ENCODE data around the gene COL8A1.
"Not testable (repeated sequence)": the region's sequence is repeated elsewhere in the genome, so short reads cannot be mapped to it uniquely, and the experiment has no call there.

COL8A1 gene

DNA sequence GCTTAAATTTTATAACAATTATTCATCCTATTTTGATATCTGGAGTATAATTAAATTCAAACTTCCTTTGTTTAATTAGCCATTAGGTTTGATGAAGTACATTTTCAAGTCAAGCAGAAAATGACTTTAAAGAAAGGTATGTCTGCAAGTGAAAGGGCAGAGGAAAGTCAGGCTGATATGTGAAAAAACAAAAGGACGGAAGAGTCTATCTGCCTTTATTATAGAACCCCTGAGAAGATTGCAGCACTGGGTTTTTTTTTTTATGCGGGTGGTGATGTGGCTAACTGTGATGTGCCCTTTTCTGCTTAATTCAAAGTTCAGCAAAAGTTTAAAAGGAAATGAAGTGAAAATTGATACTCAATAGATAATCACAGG, 83.2 kb downstream of the COL8A1 start:
- H3K4me3 ChIP-seq (ENCODE audit: low read length) = no peak overlapping the region
- DNase-seq (ENCODE audit: low read depth) = no peak
- TF ChIP-seq, protein P1, sequence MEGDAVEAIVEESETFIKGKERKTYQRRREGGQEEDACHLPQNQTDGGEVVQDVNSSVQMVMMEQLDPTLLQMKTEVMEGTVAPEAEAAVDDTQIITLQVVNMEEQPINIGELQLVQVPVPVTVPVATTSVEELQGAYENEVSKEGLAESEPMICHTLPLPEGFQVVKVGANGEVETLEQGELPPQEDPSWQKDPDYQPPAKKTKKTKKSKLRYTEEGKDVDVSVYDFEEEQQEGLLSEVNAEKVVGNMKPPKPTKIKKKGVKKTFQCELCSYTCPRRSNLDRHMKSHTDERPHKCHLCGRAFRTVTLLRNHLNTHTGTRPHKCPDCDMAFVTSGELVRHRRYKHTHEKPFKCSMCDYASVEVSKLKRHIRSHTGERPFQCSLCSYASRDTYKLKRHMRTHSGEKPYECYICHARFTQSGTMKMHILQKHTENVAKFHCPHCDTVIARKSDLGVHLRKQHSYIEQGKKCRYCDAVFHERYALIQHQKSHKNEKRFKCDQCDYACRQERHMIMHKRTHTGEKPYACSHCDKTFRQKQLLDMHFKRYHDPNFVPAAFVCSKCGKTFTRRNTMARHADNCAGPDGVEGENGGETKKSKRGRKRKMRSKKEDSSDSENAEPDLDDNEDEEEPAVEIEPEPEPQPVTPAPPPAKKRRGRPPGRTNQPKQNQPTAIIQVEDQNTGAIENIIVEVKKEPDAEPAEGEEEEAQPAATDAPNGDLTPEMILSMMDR (conservative IDR thresholded peaks at IDR 0.05; ENCODE audit: low read depth, low read length) = no peak

DNA sequence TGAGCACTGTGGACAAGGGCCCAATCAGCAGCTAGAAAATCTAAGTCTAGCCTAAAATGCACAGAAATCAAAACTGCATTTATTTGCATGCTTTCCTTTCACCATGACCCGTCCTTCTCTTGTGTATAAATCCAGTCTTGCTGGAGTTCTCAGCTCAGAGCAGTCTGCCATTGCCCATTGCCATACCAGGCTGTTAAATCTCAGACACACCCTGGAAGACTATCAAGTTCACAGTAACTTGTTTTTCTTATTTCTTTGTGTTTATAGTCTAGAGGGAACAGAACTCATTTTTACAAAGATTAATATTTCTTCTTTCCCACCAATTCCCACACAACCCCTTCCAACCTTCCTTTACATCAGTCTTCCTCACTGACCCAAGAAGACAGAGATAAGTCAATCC, 85.9 kb downstream of the COL8A1 start:
- DNase-seq (ENCODE audit: low read depth) = no peak

DNA sequence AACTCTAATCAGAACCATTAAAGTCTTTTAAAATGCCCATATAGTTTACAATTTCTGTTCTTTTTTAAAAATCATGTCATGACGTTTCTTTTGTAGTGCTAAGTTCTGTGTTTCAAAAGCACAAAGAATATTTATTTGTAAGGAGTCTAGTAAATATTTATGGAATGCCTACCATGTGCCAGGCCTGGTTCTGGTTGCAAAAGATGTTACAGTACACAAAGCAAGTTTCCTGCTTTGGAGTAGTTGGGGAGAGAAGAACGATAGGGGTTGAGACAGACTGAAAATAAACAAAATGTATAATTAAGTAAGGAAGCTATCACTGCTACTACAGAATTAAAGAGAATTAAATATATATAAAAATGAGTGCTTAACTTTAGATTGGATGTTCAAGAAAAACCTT, 92.5 kb downstream of the COL8A1 start:
- DNase-seq (ENCODE audit: low read depth) = no peak
- TF ChIP-seq, protein P1 (conservative IDR thresholded peaks at IDR 0.05; ENCODE audit: low read depth, low read length) = no peak
- no peak overlapping the region for H3K4me3 ChIP-seq (ENCODE audit: low read length)

More for the DNA sequence above, 85.9 kb downstream of the COL8A1 start:
- TF ChIP-seq, protein P1 (conservative IDR thresholded peaks at IDR 0.05; ENCODE audit: low read depth, low read length) = no peak
- H3K4me3 ChIP-seq (ENCODE audit: low read length) = no peak overlapping the region

DNA sequence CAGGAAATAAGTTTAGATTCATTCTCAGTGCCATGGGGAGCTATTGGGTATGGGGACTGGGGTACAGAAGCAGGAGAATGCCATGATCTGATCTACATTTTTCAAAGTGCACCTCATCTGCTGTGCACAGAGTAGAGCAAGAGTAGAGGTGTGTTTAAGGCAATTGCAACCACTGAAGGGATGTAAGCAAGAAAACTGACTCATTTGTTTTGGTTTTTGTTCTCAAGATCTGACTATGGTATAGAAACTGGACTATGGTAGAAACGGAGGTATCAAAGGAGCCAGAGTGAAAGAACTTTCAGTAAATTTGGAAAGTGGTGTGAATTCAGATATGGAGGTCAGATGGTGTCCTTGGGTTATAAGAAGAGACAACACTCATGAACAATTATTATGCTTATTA, 93.1 kb downstream of the COL8A1 start:
- no peak overlapping the region for H3K4me3 ChIP-seq (ENCODE audit: low read length)
- DNase-seq (ENCODE audit: low read depth) = no peak
- TF ChIP-seq, protein P1 (conservative IDR thresholded peaks at IDR 0.05; ENCODE audit: low read depth, low read length) = no peak

DNA sequence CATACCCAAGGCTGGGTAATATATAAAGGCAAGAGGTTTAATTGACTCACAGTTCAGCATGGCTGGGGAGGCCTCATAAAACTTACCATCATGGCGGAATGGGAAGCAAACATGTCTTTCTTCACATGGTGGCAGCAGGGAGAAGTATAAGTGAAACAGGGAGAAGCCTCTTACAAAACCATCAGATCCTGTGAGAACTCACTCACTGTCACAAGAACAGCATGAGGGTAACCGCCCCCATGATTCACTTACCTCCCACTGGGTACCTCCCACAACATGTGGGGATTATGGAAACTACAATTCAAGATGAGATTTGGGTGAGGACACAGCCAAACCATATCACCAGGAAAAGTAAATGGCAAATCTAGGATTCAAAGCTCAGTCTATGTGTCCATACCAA, 102.0 kb downstream of the COL8A1 start:
- H3K4me3 ChIP-seq (ENCODE audit: low read length); DNase-seq (ENCODE audit: low read depth): not testable (repeated sequence)

DNA sequence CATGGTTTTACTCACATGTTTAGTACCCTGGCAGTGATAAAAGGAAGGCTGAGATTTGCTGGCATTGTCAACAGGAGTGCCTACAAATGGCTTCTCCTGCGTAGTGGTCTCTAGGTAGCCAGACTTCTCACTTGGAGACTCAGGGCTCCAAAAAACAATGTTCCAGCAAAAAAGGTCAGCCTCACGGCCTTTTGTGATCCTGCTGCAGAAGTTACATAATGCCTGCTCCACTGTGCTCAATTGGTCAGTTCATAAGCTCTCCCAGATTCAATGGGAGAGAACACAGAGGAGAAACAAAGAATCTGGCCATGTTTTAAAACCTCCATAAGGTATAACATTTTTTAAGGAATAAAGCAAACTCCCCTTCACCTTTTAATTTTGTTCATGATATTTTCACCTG, 103.2 kb downstream of the COL8A1 start:
- DNase-seq (ENCODE audit: low read depth) = no peak
- no peak overlapping the region for H3K4me3 ChIP-seq (ENCODE audit: low read length)
- TF ChIP-seq, protein P1 (conservative IDR thresholded peaks at IDR 0.05; ENCODE audit: low read depth, low read length) = no peak

DNA sequence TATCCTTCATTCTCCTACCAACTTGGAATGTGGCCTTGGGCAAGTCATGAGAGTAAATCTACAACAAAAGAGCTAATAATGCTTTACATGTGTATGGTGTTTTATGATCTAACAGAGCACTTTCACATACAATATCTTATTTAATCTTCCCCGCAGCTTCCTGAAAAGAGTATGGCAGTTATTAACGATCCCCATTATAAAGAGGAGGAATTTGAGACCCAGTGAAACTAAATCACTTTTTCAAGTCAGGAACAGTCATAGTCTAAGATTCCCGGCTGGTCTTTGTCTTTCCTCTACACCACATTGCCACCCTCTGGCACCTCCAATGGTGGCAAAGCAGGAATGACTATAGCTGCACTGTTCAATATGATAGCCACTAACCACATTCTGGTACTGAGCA, 109.5 kb downstream of the COL8A1 start:
- DNase-seq (ENCODE audit: low read depth) = no peak
- TF ChIP-seq, protein P1 (conservative IDR thresholded peaks at IDR 0.05; ENCODE audit: low read depth, low read length) = peak; percentile 66
- H3K4me3 ChIP-seq (ENCODE audit: low read length) = no peak overlapping the region

DNA sequence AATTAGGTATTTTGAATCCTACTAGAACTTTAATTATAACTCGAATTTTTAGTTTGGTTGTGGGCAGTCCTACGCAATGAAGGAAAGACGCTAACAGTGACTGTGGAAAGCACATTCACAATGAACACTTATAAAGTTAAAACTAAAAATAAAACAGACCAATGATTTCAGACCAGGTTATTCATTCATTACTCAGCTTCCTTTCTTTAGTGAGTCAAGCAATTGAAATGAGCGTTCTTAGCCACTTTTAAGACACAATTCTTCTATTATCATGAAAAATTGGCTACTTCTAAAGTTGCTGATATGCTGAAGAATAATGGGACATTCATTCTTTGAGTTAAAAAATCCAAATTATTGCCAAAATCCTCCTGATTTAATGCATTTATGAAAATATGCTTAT, 113.3 kb downstream of the COL8A1 start:
- no peak overlapping the region for H3K4me3 ChIP-seq (ENCODE audit: low read length)
- TF ChIP-seq, protein P1 (conservative IDR thresholded peaks at IDR 0.05; ENCODE audit: low read depth, low read length) = no peak
- DNase-seq (ENCODE audit: low read depth) = no peak
